ENCODE data around the gene ADAMTS4. TPM values are rescaled to one million over a fixed set of nuclear protein-coding genes. Genes with fewer than 3 reads are reported as not detected.

Gene ADAMTS4
- total RNA-seq, 1 experiment from 2014 or later = 7.0 TPM

GRCh38 chr1:161153176-161153575 is 45.7 kb downstream of the ADAMTS4 start:
- Mint-ChIP-seq H3K9me3 (no peaks in the 10 kb centered on the region), H3K27me3 (ENCODE audit: low read depth) (no peaks in the 10 kb centered on the region), H3K4me1 (peaks cover 8 to 10% of the 10 kb centered on the region in 2 experiments), H3K36me3 (ENCODE audit: insufficient read depth in 1 of 3, low read depth in 3 of 3) (peaks cover 9 to 15% (median 14%) of the 10 kb centered on the region in 3 experiments; a peak in 6 of 7 replicates), H3K4me3 (peak overlapping the region; percentile 99 to 100), H3K27ac (peak overlapping the region; percentile 44 to 92 (median 70); a peak in 3 of 7 replicates)
- Histone ChIP-seq H3K23ac (ENCODE audit: insufficient read length, low read depth, low read length) (no peak overlapping the region), H4K8ac (replicated peaks; ENCODE audit: insufficient read length, low read depth, low read length) (no peak overlapping the region), H2AFZ (ENCODE audit: low read length) (no peak overlapping the region), H3K27ac (ENCODE audit: insufficient read length, low read depth, low read length) (no peak overlapping the region), H3K4ac (ENCODE audit: low read depth, low read length) (no peak overlapping the region), H3K9ac (ENCODE audit: extremely low read depth, insufficient read length, low read length) (no peak overlapping the region), H2BK5ac (ENCODE audit: insufficient read length, low read length) (no peak overlapping the region), H2BK12ac (ENCODE audit: insufficient read length, low read depth, low read length) (no peak overlapping the region), H3K9me3 (ENCODE audit: control insufficient read depth, low read depth, low read length) (no peaks in the 10 kb centered on the region), H4K20me1 (ENCODE audit: control insufficient read depth, insufficient read depth, insufficient read length) (no peaks in the 10 kb centered on the region), H3K18ac (ENCODE audit: insufficient read length, low read depth, low read length) (no peak overlapping the region), H2BK120ac (ENCODE audit: low read depth, low read length, poor library complexity, severe bottlenecking) (no peak overlapping the region), H2BK20ac (ENCODE audit: low read depth, low read length, poor library complexity, severe bottlenecking) (peak overlapping the region; percentile 78), H3K27me3 (ENCODE audit: insufficient read depth, low read length) (no peaks in the 10 kb centered on the region), H4K5ac (ENCODE audit: insufficient read length, low read depth, low read length) (no peak overlapping the region), H3K56ac (ENCODE audit: insufficient read length, low read depth, low read length) (no peak overlapping the region), H2AK5ac (ENCODE audit: insufficient read length, low read length) (no peak overlapping the region), H3K4me1 (ENCODE audit: insufficient read depth, low read length) (no peaks in the 10 kb centered on the region), H4K91ac (ENCODE audit: insufficient read length, low read depth, low read length) (no peak overlapping the region), H2BK15ac (ENCODE audit: low read depth, low read length) (no peak overlapping the region), H3K23me2 (ENCODE audit: insufficient read length, low read depth, low read length, poor library complexity, severe bottlenecking) (no peaks in the 10 kb centered on the region), H3T11ph (ENCODE audit: low read length) (no peak overlapping the region), H3K4me2 (ENCODE audit: insufficient read depth, insufficient read length, low read length) (peak overlapping the region; percentile 69), H3K14ac (ENCODE audit: insufficient read depth, low read length) (no peak overlapping the region), H3K79me1 (ENCODE audit: insufficient read depth, low read depth, low read length, poor library complexity, severe bottlenecking) (no peaks in the 10 kb centered on the region), H3K79me2 (ENCODE audit: insufficient read depth, low read length) (no peaks in the 10 kb centered on the region)
- no peak for TF ChIP-seq CTCF (conservative IDR thresholded peaks at IDR 0.05)
- no CpG with 5 or more reads among the region's 9 CpGs for WGBS (ENCODE audit: extremely low coverage, insufficient read length, low lambda C conversion rate)
- no peak for DNase-seq
